Measurements from ENCODE around the gene USHBP1.

GRCh38 chr19:17303940-17304267, 39.4 kb upstream of the USHBP1 start:
- TF ChIP-seq CTCF (IDR thresholded peaks at IDR 0.05) (no peak), EZH2 (IDR thresholded peaks at IDR 0.05; ENCODE audit: borderline replicate concordance, insufficient read depth, low read depth, low read length, poor library complexity, severe bottlenecking) (no peak)

All from B cell (primary cell).